Left forelimb (tissue), 1 donor: ENCODE data around the gene VWC2.

ENCODE experiments used
- DNase-seq: peaks from one replicate; pipeline ENCODE4 v3.0.0-alpha.2; 2018; ENCODE audit warnings: low spot score

The VWC2 gene

DNA sequence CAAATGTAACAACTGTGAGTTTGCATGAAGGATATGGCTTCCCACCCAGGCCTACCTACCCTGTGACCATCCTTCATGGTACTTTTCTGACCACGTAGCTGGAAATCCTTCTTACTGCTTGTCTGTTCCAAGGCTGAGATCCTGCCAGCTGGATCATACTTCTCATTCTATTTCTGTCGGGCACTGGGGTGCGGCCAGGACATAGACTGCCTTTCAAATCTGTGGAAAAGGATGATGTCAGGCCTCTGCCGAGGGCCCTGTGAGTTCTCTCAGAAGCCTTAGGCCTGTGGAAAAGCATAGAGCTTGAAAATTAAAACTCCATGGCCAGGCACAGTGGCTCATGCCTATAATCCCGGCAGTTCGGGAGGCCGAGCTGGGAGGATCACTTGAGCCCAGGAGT is 10.0 kb downstream of the VWC2 start:
- DNase-seq: no peak

DNA sequence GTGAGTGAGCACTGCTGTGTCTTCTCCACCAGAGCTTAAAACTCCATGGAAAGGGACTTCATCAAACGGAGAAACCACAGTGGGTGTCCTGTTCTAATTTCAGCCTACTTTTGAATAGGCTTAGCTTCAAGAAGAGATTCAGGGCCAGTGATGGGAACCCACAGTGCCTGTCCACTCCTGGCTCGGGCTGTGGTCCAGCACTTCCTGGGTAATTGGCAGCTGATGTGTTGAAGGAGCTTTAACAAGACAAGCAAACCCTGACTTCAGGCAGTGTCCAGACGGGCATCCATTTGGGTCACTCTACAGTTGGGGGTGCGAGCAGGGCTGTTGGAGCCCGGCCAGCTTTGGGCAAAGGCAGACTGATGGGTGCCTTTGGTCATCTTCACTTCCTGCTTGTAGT is 14.5 kb downstream of the VWC2 start:
- no peak for DNase-seq

DNA sequence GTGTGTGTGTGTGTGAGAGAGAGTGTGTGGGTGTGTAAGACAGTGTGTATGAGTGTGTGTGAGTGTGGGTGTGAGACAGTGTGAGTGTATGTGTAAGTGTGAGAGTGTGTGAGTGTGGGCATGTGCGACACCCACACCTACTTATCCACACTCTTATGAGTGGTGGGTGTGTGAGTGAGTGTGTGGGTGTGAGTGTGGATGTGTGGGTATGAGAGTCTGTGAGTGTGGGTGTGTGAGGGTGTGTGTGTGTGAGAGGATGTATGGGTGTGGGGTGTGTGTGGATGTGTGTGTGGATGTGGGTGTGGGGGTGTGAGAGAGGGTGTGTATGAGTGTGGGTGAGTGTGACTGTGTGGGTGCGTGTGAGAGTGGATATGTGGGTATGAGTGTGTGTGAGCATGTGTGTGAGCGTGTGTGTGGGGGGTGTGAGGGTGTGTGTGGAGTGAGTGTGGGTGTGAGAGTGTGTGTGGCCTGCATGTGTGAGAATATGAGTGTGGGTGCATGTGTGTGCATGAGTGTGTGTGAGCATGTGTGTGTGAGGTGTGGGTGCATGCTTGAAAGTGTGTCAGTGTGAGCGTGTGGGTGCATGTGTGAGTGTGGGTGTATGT is 15.1 kb downstream of the VWC2 start:
- no peak for DNase-seq

DNA sequence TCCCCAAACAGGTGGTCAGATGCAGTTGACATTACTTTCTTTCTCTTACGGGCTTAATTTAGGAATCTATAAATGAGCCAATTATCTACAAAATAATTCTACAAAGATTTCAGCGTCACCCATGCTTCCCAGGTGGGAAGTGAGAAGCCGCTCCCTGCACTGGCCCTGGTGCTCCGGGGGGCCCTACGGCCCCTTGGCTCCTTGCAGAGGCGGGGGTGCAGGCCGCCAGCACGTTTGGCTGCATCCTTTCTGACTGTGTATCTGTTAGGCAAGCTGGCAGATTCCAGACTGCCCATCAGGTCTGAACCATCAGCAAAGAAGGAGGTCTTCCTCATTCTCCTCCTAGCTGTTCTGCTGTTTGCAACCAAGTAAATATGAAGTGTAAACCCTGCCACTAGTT is 16.3 kb downstream of the VWC2 start:
- no peak for DNase-seq

DNA sequence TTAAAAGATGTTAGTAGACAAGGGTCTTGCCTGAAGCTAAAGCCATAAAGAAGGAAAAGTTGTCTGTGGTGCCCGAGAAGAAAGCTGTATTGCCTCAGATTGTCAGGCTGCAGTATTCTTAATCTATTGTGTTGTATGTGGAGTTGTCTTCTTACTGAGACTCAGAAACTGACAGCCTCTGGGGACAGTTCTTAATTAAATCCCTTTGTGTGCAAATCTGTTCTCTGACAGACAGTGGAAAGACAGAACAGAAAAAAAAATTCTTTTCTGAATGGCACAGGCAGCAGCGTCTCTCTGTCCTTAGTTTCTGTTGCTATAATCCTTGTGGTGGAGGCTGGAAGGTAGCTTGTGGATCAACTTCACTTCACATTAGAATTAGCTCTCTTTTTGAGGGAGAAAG is 16.8 kb downstream of the VWC2 start:
- no peak for DNase-seq

DNA sequence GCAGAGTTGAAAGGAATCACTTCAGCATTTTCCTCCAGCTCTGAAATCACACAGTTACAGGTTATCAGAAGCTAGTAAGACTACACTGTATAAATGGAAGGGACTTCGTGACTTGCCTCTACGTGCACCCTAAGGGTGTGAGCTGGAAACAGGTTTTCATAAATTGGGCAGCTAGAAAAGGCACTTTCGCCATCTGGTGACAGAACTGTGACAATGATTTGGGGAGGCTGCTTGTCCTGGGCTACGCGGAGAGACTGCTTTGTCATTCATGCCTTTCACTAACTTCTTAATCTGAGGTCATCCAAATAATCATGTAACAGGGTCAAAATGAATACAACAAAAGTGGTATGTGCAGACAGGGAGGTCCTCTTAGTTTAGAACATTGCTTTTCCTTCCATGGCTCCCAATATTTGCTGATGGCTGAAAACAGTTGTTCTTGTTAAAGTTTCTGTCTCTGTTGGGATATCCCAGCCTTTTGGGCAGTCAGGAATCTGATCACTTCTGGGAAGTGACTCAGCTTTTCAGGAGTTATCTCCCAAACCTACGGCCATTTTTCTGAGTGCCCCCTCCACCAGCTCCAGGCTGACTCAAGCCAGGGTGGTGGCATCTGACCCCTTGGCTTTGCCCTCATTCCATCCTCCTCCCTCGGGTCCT is 17.8 kb downstream of the VWC2 start:
- no peak for DNase-seq

DNA sequence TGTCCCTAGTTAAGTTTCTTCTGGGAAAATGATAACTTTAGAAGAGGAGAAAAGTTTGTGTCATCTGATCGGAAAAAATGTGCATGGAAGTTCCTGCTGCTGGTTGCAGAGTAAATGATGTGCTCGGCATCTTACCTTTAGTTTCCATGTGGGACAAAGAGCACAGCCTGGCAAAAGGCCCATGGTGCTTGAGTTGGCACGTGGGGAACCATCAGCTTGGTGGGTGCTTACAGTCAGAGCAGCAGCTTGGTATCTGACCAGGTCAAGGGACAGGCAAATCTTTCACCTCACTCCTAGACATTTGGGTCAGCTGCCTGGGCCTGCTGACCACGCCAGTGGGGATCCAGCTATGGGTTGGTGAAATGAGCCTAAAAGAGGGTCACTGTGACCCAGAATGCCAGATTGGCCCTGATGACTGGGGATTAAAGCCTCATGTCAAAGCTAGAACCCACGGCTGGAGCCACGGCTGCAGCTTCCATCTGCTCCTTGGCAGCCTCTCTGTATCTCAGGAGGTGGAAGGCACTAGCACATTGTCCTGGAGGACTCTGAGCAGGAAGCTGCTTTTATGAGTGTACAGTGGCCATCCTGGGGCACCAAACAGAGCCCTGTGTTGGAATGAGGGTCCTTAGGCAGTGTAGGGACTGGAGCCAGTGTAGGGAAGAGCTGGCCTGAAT is 24.7 kb downstream of the VWC2 start:
- DNase-seq: no peak

DNA sequence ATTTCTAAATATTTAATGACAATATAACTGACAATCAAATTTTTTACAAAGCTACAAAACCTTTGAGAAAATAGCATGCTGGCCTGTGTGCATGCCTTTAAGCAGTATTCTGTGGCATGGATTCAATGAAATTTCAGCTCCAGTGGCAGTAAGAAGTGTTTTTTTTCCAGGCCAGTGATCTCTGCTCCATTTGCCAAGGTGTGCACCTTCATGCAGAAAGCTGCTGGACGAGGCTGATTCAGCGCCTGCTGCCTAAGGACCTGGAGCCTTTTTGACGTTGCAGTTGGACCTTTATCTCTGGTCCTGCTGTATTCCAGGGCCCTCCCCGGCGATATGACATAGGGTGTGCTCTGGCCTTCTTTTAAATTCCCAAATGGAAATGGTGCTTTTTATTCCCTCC is 26.6 kb downstream of the VWC2 start:
- no peak for DNase-seq

DNA sequence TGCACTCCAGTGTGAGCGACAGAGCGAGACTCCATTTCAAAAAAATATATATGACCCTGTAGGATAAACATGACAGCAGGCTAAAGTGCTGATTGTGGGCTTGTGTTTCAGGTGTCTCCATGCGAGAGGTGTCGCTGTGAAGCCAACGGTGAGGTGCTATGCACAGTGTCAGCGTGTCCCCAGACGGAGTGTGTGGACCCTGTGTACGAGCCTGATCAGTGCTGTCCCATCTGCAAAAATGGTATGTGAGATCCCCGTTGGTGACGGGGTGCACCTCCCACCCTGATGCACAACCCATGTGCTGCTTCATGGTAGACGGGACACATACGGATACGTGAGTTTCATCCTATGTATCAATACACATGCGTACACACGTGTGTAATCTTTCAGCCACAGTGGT is 29.2 kb downstream of the VWC2 start:
- no peak for DNase-seq

DNA sequence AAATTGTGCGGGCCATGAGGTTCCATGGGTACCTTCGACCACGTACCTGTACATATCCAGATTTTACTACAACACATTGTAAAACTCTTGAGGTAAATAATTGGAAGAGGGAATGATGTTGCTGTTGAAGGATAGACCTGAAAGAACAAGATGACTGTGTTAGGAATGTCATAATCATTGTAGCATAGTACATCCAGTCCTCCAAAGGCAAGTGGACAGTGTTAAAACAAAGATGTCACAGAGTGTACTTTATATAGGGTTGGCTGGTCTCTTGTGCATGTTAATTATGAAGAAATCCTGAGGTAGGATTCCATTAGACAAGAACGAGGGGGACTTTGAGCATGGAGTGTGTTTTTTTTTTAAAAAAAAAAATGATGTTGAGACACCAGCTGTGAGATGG is 30.4 kb downstream of the VWC2 start:
- no peak for DNase-seq

DNA sequence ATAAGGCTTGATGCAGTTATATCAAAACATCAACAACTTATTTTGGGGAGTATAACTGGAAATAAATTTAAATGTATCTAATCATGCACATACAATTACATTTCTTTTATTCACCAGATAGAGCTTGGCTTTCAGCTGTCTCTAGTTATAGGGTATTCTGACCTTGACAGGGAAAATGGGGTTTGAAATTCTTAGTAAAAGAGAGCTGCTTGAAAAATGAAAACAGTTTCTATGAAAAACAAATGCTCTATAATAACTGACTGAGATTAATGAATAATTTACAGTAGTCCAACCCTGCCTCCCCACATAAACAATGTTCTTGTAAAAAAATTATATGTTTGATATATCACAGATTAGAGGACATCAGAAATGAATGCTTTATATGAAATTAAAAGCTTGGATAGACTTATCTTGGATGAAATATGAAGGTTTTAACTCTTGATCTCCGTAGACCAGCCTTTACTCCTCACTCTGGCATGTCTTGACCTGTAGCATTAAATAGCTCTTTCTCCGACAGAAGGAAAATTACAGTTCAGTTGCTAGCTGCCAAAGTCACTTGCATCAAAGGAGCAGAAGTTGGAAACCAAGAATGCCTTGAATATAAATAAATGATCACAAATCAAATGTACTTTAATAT is 32.1 kb downstream of the VWC2 start:
- no peak for DNase-seq

DNA sequence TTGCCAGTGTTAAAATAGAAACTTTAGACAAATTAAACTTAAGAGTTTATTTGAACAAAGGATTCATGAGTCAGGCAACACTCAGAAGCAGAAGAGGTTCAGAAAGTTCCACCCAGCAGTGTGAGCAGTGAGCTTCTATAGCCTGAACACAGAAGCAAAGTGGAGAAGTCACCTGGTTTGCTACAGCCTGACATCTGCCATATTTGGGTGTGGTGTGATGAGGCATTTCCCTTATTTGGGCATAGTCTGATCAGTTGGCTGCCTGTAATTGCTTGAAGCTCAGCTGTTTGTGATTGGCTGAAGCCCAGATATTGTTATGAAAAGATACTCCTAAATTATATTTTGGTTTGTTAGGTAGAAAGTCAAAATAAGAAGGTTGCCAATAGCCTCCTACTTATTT is 39.1 kb downstream of the VWC2 start:
- DNase-seq: no peak

DNA sequence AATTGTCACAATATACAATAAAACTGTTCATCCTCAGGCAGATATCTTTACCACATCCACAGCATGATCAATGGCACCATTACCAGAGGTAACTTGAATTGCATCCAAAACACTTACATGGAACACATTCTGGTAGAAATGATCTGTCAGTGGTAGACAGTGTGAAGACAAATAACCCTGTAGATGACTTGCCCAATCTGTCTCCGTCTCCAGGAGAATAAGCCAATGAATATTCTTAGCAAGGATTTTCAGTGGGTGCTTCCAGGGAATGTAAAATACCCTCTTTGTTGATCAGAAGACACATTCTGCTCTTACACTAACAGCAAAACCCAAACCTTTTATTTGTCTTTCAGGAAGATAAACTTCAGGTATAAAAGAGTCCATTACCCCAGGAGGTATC is 43.8 kb downstream of the VWC2 start:
- DNase-seq: no peak

DNA sequence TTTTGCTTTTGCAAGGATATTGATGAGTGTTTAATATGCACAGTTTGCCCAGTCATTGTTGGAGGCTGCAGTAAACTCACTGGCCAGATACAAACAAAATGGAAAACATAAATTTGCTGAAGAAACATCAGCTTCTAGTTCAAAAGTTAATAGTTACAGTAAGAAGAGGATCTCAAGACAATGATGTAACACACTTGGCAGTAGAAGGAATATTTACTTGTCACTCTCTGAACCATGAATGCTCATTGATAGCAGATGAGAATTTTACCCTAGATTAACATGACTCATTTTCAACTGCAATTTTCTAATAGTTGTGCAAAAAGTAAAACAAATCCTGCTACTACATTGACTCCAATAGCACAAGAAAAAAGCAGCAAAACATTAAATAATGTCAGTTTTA is 47.7 kb downstream of the VWC2 start:
- DNase-seq: no peak

DNA sequence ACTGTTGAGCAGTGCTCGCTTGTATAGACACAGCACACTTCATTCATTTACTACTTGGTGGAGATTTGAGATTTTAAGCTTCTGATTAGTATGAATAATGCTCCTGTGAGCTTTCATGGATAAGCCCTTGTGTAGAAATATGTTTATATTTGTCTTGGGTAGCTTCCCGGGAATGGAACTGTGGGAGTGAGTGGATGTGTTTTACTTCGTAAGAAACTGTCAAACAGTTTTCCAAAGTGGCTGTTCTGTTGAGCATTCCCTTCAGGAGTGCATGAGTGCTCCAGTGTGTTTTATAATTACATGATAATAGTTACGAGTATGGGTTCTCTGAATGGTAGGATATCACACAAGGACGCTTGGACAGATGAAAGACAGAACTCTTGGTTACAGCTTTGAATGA is 49.4 kb downstream of the VWC2 start:
- DNase-seq: no peak

DNA sequence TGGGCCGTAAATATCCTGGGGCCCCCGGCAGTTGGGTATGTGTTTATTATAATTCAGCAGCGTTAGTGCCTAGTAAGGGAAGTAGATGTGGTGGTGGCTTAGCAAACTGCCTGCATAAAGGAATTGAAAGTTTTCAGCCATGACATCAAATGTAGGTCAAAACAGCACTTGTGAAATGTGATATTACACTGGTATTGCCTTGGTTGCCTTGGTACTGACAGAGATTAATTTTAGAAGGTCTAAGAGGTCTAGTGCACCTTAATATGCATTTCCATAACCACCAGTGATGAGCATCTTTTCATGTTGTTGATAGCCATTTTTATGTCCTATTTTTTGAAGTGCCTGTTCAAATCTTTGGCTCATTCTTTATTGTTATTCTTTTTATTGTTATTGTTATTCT is 50.1 kb downstream of the VWC2 start:
- no peak for DNase-seq

DNA sequence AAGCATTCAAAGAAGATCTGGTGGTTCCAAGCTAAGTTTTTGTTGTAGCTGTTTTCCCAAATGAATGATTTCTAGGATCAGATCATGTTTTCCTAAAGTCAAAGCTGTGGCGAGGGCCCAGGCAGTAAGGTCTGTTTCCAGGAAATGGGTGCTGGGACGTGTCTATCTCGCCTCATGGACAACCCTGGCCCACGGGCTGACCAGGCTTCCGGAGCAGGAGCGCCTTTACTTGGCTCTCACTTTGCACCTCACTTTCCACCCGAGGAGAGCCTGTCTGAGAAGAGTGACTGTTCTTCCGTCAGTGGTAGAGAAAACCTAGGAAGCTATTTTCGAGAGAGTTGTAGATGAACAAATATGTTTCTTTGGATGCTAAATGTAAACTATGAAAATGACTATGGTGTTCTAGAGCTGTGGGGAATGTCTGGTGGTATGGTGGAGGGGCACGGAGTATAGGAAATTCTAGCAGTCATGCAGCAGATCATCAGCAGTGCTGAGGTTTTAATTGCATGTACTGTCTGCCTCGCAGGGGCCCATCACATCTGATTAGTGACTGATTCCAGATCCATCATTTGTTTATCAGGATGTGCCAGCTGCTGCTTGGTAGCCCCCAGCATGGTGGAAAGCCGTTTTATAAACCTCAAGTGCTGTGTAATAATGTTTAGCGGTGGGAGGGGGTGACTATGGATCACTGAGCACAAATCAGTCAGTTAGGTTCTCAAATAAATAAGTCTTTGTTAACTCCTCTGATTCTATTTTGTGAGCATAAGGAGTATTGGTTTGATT is 66.6 kb downstream of the VWC2 start:
- DNase-seq: no peak

DNA sequence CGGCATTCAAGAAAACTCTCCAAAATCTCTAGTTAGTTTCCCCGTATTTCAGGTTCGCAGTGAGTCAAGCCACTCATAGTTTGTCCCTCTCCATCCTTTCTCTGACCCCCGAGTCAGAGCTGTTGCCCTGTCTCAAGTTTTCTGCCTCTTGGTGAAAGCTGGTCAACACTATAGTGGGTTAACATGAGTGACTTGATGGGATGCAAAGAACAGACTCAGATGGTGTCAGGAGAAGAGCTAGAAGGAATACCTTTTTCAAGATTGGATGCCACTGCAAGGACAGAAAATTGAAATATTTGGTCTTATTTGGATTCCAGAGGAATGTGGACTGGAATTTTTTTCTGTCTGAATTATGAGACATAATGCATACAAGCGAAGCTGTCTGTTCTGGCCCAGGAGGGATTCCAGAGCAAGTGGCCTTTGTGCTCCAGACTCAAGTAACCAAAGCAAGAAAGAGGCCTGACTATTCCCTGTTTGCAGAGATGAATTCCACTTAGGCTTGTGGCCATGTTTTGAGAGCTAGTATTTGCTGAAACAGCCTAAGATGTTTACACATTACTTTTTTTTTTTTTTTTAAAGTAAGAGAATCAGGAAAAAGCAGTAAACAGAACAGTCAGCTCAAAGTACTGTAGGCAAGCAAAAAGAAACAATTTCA is 67.4 kb downstream of the VWC2 start:
- DNase-seq: no peak

DNA sequence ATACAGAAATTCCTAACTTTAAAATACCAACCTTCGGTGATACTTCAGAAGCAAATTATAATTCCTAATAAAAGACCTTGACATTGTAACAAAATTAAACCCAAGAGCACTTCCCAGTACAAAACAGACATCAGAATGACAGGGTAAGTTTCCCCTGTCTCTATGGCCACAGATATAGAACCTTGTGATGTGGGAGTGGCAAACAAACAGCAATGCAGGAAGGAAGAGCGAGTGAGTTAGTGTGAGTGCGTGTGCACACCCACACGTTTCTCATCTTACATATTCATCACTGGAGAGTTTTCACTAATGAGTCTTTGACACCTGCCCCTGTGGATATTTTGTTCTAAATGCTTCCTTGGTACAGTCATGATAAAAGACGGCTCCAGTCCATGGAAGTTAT is 72.2 kb downstream of the VWC2 start:
- DNase-seq: no peak

DNA sequence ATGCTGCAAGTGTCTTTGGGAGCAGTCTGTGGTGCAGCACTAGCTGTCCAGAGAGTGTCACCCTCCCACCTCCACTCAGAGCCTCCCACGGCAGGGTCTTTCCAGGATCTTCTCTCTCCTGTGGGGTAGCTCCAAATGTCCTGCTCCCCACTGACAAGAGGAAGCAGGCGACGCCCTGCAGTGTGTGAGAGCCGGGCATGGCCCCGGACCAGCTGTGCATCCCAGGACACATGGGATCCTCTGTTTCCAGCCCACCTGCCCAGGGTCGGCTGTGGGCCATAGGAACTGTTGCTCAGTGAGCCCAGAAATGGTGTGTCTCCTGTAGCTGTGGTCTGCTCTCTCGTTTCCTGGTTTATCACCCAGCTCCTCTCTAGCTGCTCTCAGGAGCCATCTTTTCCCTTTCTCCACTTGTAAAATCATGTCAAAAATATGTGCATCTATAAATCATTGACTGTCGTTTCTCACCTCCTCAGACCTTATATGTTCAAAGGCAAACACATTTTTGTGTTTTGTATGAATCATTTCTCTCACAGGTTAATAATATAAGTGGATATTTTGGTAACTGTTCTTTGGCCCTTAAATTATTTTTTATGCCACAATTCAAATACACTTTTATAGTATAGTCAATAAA is 74.9 kb downstream of the VWC2 start:
- DNase-seq: no peak

DNA sequence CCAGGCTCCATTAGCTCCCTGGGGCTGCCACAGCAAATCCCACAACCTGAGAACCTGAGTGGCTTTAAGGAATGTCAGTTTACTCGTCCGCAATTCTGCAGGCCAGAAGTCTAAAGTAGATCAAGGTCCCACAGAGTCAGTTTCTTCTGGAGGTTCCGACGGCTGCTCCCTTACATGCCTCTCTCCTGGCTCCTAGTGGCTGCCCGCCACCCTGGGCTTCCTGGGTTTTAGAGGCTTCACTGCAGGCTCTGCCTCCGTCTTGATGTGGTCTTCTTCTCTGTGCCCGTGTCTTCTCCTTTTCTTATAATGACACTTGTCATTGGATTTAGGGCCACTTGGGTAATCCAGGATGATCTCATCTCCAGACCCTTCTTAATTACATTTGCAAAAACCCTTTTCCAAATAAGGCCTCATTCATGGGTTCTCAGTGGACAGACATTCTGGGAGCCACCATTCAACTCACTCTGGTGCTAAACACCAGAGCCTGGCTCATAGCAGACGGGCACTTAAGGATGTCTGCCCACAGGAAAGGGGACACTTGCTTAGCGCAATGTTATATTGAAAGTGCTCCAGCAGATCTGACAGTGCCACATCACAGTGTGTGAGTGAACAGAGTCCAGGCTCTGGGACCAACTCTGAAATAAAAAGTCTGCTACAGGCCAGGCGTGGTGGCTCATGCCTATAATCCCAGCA is 77.6 kb downstream of the VWC2 start:
- no peak for DNase-seq
